ENCODE data around the gene ACKR1. TPM values are rescaled to one million over a fixed set of nuclear protein-coding genes. Genes with fewer than 3 reads are reported as not detected.

The ACKR1 gene
- total RNA-seq, 1 experiment from 2014 or later = 0.63 TPM

GRCh38 chr1:159200769-159201168 lies 3.9 kb upstream of the ACKR1 start:
- TF ChIP-seq ZNF232 (CRISPR knock-in tag; IDR thresholded peaks at IDR 0.05) (no peak), USF1 (CRISPR knock-in tag; IDR thresholded peaks at IDR 0.05) (no peak), AFF4 (CRISPR knock-in tag; IDR thresholded peaks at IDR 0.05; ENCODE audit: borderline replicate concordance) (no peak), ATF3 (CRISPR knock-in tag; conservative IDR thresholded peaks at IDR 0.05) (no peak), PRRX2 (CRISPR knock-in tag; IDR thresholded peaks at IDR 0.05) (no peak), TCF7 (CRISPR knock-in tag; IDR thresholded peaks at IDR 0.05; ENCODE audit: low read depth) (no peak), IRF2 (CRISPR knock-in tag; IDR thresholded peaks at IDR 0.05; ENCODE audit: borderline replicate concordance, low read depth) (no peak), ZBTB21 (CRISPR knock-in tag; IDR thresholded peaks at IDR 0.05; ENCODE audit: borderline replicate concordance) (no peak), KAT7 (CRISPR knock-in tag; IDR thresholded peaks at IDR 0.05; ENCODE audit: borderline replicate concordance) (no peak)
- Mint-ChIP-seq H3K4me1 (peaks cover 26% of the 10 kb centered on the region), H3K27me3 (ENCODE audit: low read depth) (no peaks in the 10 kb centered on the region), H3K36me3 (no peaks in the 10 kb centered on the region), H3K9me3 (no peaks in the 10 kb centered on the region), H3K27ac (no peak overlapping the region), H3K4me3 (no peak overlapping the region)
- DNase-seq (ENCODE audit: low spot score) (no peak), ATAC-seq (no peak)
- POLR2A ChIA-PET = no interaction called here
- CTCF ChIA-PET = interaction anchor here (2.8 to 7.4 kb wide), 2 partner anchors 8 to 68 kb away, joined by 9 to 200 read pairs; partner anchors contain the start of gene ACKR1

GRCh38 chr1:159201642-159202041 lies 3.0 kb upstream of the ACKR1 start:
- DNase-seq (ENCODE audit: low spot score) (no peak), ATAC-seq (no peak)
- H3K36me3 Mint-ChIP-seq = no peaks in the 10 kb centered on the region
- H3K4me3 Mint-ChIP-seq = no peak overlapping the region
- H3K4me1 Mint-ChIP-seq = peaks cover 23% of the 10 kb centered on the region
- H3K27ac Mint-ChIP-seq = no peak overlapping the region
- POLR2A ChIA-PET = no interaction called here
- CTCF ChIA-PET = interaction anchor here (1.0 to 2.8 kb wide), 3 partner anchors 10 to 69 kb away, joined by 4 to 9 read pairs (median 7); no protein-coding TSS in a partner anchor
- no peaks in the 10 kb centered on the region for H3K27me3 Mint-ChIP-seq (ENCODE audit: low read depth)
- H3K9me3 Mint-ChIP-seq = no peaks in the 10 kb centered on the region
- TF ChIP-seq SMAD4 (CRISPR knock-in tag; IDR thresholded peaks at IDR 0.05) = no peak
- TF ChIP-seq ZMAT4 (CRISPR knock-in tag; IDR thresholded peaks at IDR 0.05) = no peak
- TF ChIP-seq ZNF219 (CRISPR knock-in tag; IDR thresholded peaks at IDR 0.05; ENCODE audit: borderline replicate concordance) = no peak
- TF ChIP-seq USF2 (CRISPR knock-in tag; IDR thresholded peaks at IDR 0.05) = no peak
- TF ChIP-seq SOX15 (CRISPR knock-in tag; IDR thresholded peaks at IDR 0.05) = no peak
- TF ChIP-seq NFE2L1 (CRISPR knock-in tag; IDR thresholded peaks at IDR 0.05) = no peak
- no peak for TF ChIP-seq ZNF138 (CRISPR knock-in tag; conservative IDR thresholded peaks at IDR 0.05)
- TF ChIP-seq JUN (CRISPR knock-in tag; IDR thresholded peaks at IDR 0.05) = no peak
- no peak for TF ChIP-seq GRHL2 (CRISPR knock-in tag; IDR thresholded peaks at IDR 0.05; ENCODE audit: insufficient replicate concordance, severe bottlenecking)
- no peak for TF ChIP-seq MLX (CRISPR knock-in tag; IDR thresholded peaks at IDR 0.05)
- TF ChIP-seq ZSCAN18 (CRISPR knock-in tag; IDR thresholded peaks at IDR 0.05) = no peak
- TF ChIP-seq ATF2 (CRISPR knock-in tag; IDR thresholded peaks at IDR 0.05; ENCODE audit: borderline replicate concordance, low read depth) = no peak
- TF ChIP-seq GABPB1 (CRISPR knock-in tag; IDR thresholded peaks at IDR 0.05) = no peak
- TF ChIP-seq AFF4 (CRISPR knock-in tag; IDR thresholded peaks at IDR 0.05; ENCODE audit: borderline replicate concordance) = no peak
